SK-N-SH (cell line): Measurements from ENCODE around the gene DNAJB12. TPM values are rescaled to one million over a fixed set of nuclear protein-coding genes. Genes with fewer than 3 reads are reported as not detected.

ENCODE experiments used
- CTCF ChIA-PET: fragments of 300-600, 350-600 bp; formaldehyde crosslinking; extraction: SDS; loops from one replicate; lab custom pipeline; 2021; lab: Yijun Ruan, JAX
- POLR2A ChIA-PET: fragments of 350-600 bp; sonication (Branson Sonifier 250); formaldehyde crosslinking; extraction: SDS; loops from one replicate; lab custom pipeline; 2020; ENCODE audit warnings: antibody characterized with exemption, inconsistent platforms; lab: Yijun Ruan, JAX
- DNase-seq: peaks from one replicate; pipeline ENCODE4 v3.0.0; 2012
- H2AFZ ChIP-seq: fragments of 200-600 bp; sonication (generic); 2 replicates; pipeline ENCODE4 v1.8.1; 2016; ENCODE audit warnings: antibody characterized with exemption, mild to moderate bottlenecking, low read depth
- H3F3A ChIP-seq: fragments of 200-600 bp; sonication (generic); replicated peaks from 2 replicates; pipeline ENCODE3; 2016; ENCODE audit warnings: antibody characterized with exemption, mild to moderate bottlenecking; ENCODE audit not compliant: insufficient read depth
- H3K27ac ChIP-seq, 2 experiments: fragments of 200-500 bp in 1 of 2; fragments of 200-600 bp in 1 of 2; sonication (Bioruptor generic) in 1 of 2; sonication (generic), shearing (Covaris generic) in 1 of 2; 2 replicates each; pipeline versions ENCODE4 v1.5.1 to v1.6.1; 2014 to 2016; ENCODE audit warnings: low read depth in 2 of 2, inconsistent platforms in 1 of 2, low read length in 1 of 2, mild to moderate bottlenecking in 1 of 2, mixed read lengths in 1 of 2
- H3K27me3 ChIP-seq: fragments of 200-600 bp; sonication (generic), shearing (Covaris generic); 2 replicates; pipeline ENCODE4 v1.6.1; 2016; ENCODE audit warnings: mixed run types; ENCODE audit not compliant: insufficient read depth
- H3K36me3 ChIP-seq, 2 experiments: fragments of 200-500 bp in 1 of 2; fragments of 200-600 bp in 1 of 2; sonication (Bioruptor generic) in 1 of 2; sonication (generic) in 1 of 2; replicated peaks in 1 of 2; 2 replicates each; pipeline versions ENCODE3 to v1.5.1; 2014 to 2016; ENCODE audit warnings: low read length in 1 of 2, mild to moderate bottlenecking in 1 of 2; ENCODE audit not compliant: insufficient read depth in 2 of 2, control insufficient read depth in 1 of 2
- H3K4me1 ChIP-seq, 2 experiments: fragments of 200-500 bp in 1 of 2; fragments of 200-600 bp in 1 of 2; sonication (Bioruptor generic) in 1 of 2; sonication (generic), shearing (Covaris generic) in 1 of 2; 2 replicates each; pipeline versions ENCODE4 v1.5.1 to v1.6.1; 2014 to 2016; ENCODE audit warnings: low read depth in 1 of 2, low read length in 1 of 2, mixed run types in 1 of 2; ENCODE audit not compliant: insufficient read depth in 2 of 2, control insufficient read depth in 1 of 2
- H3K4me2 ChIP-seq: fragments of 200-600 bp; sonication (generic), shearing (Covaris generic); 2 replicates; pipeline ENCODE4 v1.6.1; 2017; ENCODE audit warnings: mixed run types
- H3K4me3 ChIP-seq, 2 experiments: fragments of 200-500 bp in 1 of 2; fragments of 200-600 bp in 1 of 2; sonication (Bioruptor generic) in 1 of 2; sonication (generic), shearing (Covaris generic) in 1 of 2; 2 replicates each; pipeline versions ENCODE4 v1.5.1 to v1.8.1; 2014 to 2016; ENCODE audit warnings: low read depth in 2 of 2, inconsistent platforms in 1 of 2, low read length in 1 of 2, mild to moderate bottlenecking in 1 of 2, mixed read lengths in 1 of 2, moderate library complexity in 1 of 2
- H3K79me2 ChIP-seq: fragments of 200-600 bp; sonication (generic); 2 replicates; pipeline ENCODE4 v1.8.1; 2017; ENCODE audit warnings: mild to moderate bottlenecking; ENCODE audit not compliant: insufficient read depth
- H3K9ac ChIP-seq: fragments of 200-600 bp; sonication (generic); 2 replicates; pipeline ENCODE4 v1.6.1; 2017; ENCODE audit warnings: mixed run types
- H3K9me2 ChIP-seq: fragments of 200-600 bp; sonication (generic); 2 replicates; pipeline ENCODE4 v1.6.1; 2017; ENCODE audit warnings: mixed run types
- H3K9me3 ChIP-seq: fragments of 200-600 bp; sonication (generic); 2 replicates; pipeline ENCODE4 v1.6.1; 2017; ENCODE audit warnings: mixed run types, mild to moderate bottlenecking, moderate library complexity
- H4K20me1 ChIP-seq: fragments of 200-600 bp; sonication (generic); 2 replicates; pipeline ENCODE4 v1.6.1; 2017; ENCODE audit warnings: mild to moderate bottlenecking, mixed run types; ENCODE audit not compliant: insufficient read depth
- CHD2 ChIP-seq: fragments of 150-350 bp; IDR thresholded peaks from 2 replicates; pipeline ENCODE4 v1.6.1; 2018; ENCODE audit warnings: low read length; ENCODE audit not compliant: partially characterized antibody
- ELF1 ChIP-seq: IDR thresholded peaks from 2 replicates; pipeline ENCODE4 v1.4.0; 2012
- GABPA ChIP-seq: IDR thresholded peaks from 2 replicates; pipeline ENCODE4 v1.4.0; 2012; ENCODE audit warnings: low read depth, mild to moderate bottlenecking
- GATA2 ChIP-seq: sonication (generic); formaldehyde crosslinking; IDR thresholded peaks from 2 replicates; pipeline ENCODE4 v1.5.0; 2020; ENCODE audit warnings: mild to moderate bottlenecking, missing genetic modification reagents
- JUND ChIP-seq: IDR thresholded peaks from 2 replicates; pipeline ENCODE4 v1.4.0; 2012
- MXI1 ChIP-seq: IDR thresholded peaks from 2 replicates; pipeline ENCODE4 v1.6.1; 2012; ENCODE audit warnings: mild to moderate bottlenecking, low read depth, low read length, improper control_type of control experiment
- NFIC ChIP-seq: IDR thresholded peaks from 2 replicates; pipeline ENCODE4 v1.4.0; 2012; ENCODE audit warnings: borderline replicate concordance
- RAD21 ChIP-seq: IDR thresholded peaks from 2 replicates; pipeline ENCODE4 v1.6.1; 2012; ENCODE audit warnings: mild to moderate bottlenecking, low read length
- SMC3 ChIP-seq: IDR thresholded peaks from 2 replicates; pipeline ENCODE4 v1.6.1; 2012; ENCODE audit warnings: low read depth, low read length, improper control_type of control experiment
- TAF1 ChIP-seq: IDR thresholded peaks from 2 replicates; pipeline ENCODE4 v1.6.1; 2012; ENCODE audit warnings: low read depth, mild to moderate bottlenecking, low read length, moderate library complexity, borderline replicate concordance
- YY1 ChIP-seq: IDR thresholded peaks from 2 replicates; pipeline ENCODE4 v1.4.0; 2012; ENCODE audit warnings: low read depth, mild to moderate bottlenecking
- WGBS: methylation state at CpG from one replicate; pipeline ENCODE4 v1.1.6; 2017; ENCODE audit warnings: low lambda C conversion rate; 5-methylcytosine and 5-hydroxymethylcytosine counted together
- polyA plus RNA-seq, 3 experiments: library from polyadenylated mRNA; depleted of rRNA; stranded (reverse); fragments of >200 nt; gene quantifications; 2 replicates each; pipeline ENCODE4 v1.2.3, GENCODE V29; 2012
- TF ChIP-seq, protein P1 (sequence below): IDR thresholded peaks from 2 replicates; pipeline ENCODE4; 2012
- TF ChIP-seq, protein P2 (sequence below): IDR thresholded peaks from 2 replicates; pipeline ENCODE4 v1.4.0; 2012; ENCODE audit warnings: low read depth
- TF ChIP-seq, protein P3 (sequence below): IDR thresholded peaks from 2 replicates; pipeline ENCODE4 v1.6.1; 2012; ENCODE audit warnings: mild to moderate bottlenecking, low read depth, low read length, moderate library complexity
- TF ChIP-seq, protein P4 (sequence below): fragments of 200-600 bp; sonication (generic); IDR thresholded peaks from 2 replicates; pipeline ENCODE4 v1.6.1; 2017; ENCODE audit warnings: antibody characterized with exemption, mild to moderate bottlenecking, moderate library complexity

DNAJB12 gene
- polyA plus RNA-seq, 1 of the 3 experiments (the other 2 are of a cell fraction): 25.8 TPM

DNA sequence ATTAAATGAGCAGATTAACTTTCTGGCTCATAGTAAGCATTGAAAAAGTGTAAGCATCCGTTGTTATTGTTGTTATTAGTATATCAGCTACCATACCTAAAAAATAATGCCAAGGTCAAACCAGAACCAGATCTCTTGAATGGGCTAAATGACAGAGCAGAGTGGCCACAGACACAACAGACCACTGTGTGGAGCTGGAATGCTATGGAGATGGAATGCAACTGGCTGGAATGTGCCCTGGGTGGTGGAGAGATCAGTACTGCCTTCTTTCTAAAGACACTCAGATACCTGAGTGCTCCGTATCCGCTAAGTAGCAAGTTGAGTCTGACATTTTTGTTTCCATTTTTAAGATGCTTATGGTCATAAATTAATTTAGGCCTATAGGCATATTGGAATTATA lies 20.5 kb upstream of the DNAJB12 start:
- H2AFZ ChIP-seq: no peak overlapping the region
- H3K9me2 ChIP-seq: no peaks in the 10 kb centered on the region
- H3K79me2 ChIP-seq: no peaks in the 10 kb centered on the region
- H4K20me1 ChIP-seq: no peaks in the 10 kb centered on the region
- H3K9me3 ChIP-seq: no peaks in the 10 kb centered on the region
- ChIA-PET POLR2A (interaction anchor here (0.6 kb wide), 1 partner anchor 160 kb away, joined by 3 read pairs; no protein-coding TSS in a partner anchor), CTCF (interaction anchor here (0.5 to 1.7 kb wide), 6 partner anchors 9 to 1613 kb away, joined by 3 to 5 read pairs (median 4); no protein-coding TSS in a partner anchor)
- H3F3A ChIP-seq: no peaks in the 10 kb centered on the region
- WGBS: 97% methylated on average over 3 of the region's 3 CpGs
- no peak overlapping the region for H3K4me3 ChIP-seq
- H3K27me3 ChIP-seq: no peaks in the 10 kb centered on the region
- no peak overlapping the region for H3K9ac ChIP-seq
- H3K36me3 ChIP-seq: no peaks in the 10 kb centered on the region
- no peak for DNase-seq
- no peaks in the 10 kb centered on the region for H3K4me1 ChIP-seq
- no peak overlapping the region for H3K27ac ChIP-seq
- no peak overlapping the region for H3K4me2 ChIP-seq
- TF ChIP-seq SMC3 (peak; percentile 30; the same call in 1 of the 2 replicates), RAD21 (peak; percentile 38; the same call in 1 of the 2 replicates), GATA2 (no peak)

DNA sequence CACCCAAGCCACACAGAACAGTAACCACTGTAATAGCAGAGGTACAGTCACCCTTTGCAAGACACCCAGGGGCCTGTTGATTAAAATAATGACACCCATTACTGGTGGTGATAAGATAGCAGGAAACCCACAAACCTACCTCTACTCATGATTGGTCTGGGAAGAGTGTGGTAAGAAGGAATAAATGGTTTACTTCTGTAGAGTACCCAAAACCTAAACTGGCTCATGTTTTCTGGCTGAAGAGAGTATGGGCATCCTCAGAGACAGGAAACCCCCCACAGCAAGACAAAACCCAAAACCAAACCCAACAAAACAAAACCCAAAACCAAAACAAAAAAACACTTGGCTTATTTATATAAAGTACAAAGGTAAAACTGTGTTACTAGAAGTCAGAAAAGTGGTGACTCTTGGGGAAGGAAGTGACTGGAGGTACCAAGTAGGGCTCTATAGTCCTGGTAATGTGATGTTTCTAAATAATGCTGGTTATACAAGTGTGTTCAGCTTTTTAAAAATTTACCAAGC lies 15.5 kb upstream of the DNAJB12 start:
- POLR2A ChIA-PET: no interaction called here
- no peak for DNase-seq
- no peaks in the 10 kb centered on the region for H3K27me3 ChIP-seq
- no peak for TF ChIP-seq JUND
- no peak for TF ChIP-seq YY1
- TF ChIP-seq, protein P1, sequence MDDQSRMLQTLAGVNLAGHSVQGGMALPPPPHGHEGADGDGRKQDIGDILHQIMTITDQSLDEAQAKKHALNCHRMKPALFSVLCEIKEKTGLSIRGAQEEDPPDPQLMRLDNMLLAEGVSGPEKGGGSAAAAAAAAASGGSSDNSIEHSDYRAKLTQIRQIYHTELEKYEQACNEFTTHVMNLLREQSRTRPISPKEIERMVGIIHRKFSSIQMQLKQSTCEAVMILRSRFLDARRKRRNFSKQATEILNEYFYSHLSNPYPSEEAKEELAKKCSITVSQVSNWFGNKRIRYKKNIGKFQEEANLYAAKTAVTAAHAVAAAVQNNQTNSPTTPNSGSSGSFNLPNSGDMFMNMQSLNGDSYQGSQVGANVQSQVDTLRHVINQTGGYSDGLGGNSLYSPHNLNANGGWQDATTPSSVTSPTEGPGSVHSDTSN: no peak
- TF ChIP-seq GABPA: no peak
- TF ChIP-seq MXI1: no peak
- no peak for TF ChIP-seq ELF1
- no peaks in the 10 kb centered on the region for H3K9me3 ChIP-seq
- H4K20me1 ChIP-seq: no peaks in the 10 kb centered on the region
- no peak overlapping the region for H3K4me3 ChIP-seq
- H3K4me2 ChIP-seq: no peak overlapping the region
- no peak overlapping the region for H3K9ac ChIP-seq
- no peaks in the 10 kb centered on the region for H3F3A ChIP-seq
- H3K27ac ChIP-seq: no peak overlapping the region
- H3K79me2 ChIP-seq: no peaks in the 10 kb centered on the region
- no peaks in the 10 kb centered on the region for H3K4me1 ChIP-seq
- no peaks in the 10 kb centered on the region for H3K9me2 ChIP-seq
- H2AFZ ChIP-seq: no peak overlapping the region
- H3K36me3 ChIP-seq: no peaks in the 10 kb centered on the region
- CTCF ChIA-PET: interaction anchor here (1.0 kb wide), 1 partner anchor 464 kb away, joined by 3 read pairs; no protein-coding TSS in a partner anchor

DNA sequence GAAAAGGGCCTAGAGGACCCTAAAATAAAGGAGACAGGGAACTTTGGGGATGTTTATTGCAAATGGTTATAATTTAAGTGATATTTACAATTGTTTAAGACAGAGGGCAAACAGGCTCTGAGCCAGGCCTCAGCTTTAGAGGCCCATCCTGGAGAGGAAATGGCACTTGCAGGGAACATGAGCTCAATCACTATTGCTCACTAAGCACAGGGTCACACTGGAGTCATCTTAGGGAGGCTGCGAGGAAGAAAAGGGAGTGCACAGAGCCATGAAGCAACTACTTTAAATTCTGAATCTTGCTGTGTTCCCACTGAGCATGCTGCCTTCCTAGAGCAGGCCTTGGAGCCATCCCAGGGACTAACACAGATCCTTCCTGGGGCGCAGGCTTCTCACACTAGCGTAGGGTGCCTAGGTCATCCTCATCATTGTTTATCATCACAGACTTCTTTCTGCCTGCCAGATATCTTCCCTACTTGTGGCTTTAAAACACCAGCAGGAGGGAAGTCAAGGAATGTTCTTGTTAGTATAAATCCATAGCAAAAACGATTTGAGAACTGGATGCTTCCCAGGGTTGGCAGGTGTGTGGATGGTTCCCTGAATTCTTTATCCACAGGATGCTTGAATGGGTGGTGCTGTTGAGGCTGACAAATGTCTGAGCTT lies 12.7 kb upstream of the DNAJB12 start:
- Histone ChIP-seq H3K4me2 (no peak overlapping the region), H3K4me1 (peaks cover 2 to 12% of the 10 kb centered on the region in 2 experiments; a peak in 1 of 4 replicates), H3K27ac (no peak overlapping the region), H3K27me3 (no peaks in the 10 kb centered on the region), H3K9me3 (no peaks in the 10 kb centered on the region), H3K4me3 (no peak overlapping the region), H3F3A (peaks cover 5% of the 10 kb centered on the region), H4K20me1 (no peaks in the 10 kb centered on the region), H3K36me3 (no peaks in the 10 kb centered on the region), H3K9ac (no peak overlapping the region), H3K79me2 (no peaks in the 10 kb centered on the region), H3K9me2 (no peaks in the 10 kb centered on the region), H2AFZ (no peak overlapping the region)
- CTCF ChIA-PET: interaction anchor here (0.9 to 4.6 kb wide), 2 partner anchors 467 to 693 kb away, joined by 3 to 90 read pairs; no protein-coding TSS in a partner anchor
- WGBS: 93% methylated on average over 4 of the region's 4 CpGs
- POLR2A ChIA-PET: no interaction called here
- no peak for DNase-seq
- TF ChIP-seq SMC3 (no peak), GABPA (no peak), CHD2 (no peak), ELF1 (no peak), TAF1 (no peak), NFIC (no peak), JUND (no peak)
- TF ChIP-seq, protein P2, sequence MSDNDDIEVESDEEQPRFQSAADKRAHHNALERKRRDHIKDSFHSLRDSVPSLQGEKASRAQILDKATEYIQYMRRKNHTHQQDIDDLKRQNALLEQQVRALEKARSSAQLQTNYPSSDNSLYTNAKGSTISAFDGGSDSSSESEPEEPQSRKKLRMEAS: no peak
- TF ChIP-seq, protein P3, sequence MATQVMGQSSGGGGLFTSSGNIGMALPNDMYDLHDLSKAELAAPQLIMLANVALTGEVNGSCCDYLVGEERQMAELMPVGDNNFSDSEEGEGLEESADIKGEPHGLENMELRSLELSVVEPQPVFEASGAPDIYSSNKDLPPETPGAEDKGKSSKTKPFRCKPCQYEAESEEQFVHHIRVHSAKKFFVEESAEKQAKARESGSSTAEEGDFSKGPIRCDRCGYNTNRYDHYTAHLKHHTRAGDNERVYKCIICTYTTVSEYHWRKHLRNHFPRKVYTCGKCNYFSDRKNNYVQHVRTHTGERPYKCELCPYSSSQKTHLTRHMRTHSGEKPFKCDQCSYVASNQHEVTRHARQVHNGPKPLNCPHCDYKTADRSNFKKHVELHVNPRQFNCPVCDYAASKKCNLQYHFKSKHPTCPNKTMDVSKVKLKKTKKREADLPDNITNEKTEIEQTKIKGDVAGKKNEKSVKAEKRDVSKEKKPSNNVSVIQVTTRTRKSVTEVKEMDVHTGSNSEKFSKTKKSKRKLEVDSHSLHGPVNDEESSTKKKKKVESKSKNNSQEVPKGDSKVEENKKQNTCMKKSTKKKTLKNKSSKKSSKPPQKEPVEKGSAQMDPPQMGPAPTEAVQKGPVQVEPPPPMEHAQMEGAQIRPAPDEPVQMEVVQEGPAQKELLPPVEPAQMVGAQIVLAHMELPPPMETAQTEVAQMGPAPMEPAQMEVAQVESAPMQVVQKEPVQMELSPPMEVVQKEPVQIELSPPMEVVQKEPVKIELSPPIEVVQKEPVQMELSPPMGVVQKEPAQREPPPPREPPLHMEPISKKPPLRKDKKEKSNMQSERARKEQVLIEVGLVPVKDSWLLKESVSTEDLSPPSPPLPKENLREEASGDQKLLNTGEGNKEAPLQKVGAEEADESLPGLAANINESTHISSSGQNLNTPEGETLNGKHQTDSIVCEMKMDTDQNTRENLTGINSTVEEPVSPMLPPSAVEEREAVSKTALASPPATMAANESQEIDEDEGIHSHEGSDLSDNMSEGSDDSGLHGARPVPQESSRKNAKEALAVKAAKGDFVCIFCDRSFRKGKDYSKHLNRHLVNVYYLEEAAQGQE: no peak
- TF ChIP-seq, protein P4, sequence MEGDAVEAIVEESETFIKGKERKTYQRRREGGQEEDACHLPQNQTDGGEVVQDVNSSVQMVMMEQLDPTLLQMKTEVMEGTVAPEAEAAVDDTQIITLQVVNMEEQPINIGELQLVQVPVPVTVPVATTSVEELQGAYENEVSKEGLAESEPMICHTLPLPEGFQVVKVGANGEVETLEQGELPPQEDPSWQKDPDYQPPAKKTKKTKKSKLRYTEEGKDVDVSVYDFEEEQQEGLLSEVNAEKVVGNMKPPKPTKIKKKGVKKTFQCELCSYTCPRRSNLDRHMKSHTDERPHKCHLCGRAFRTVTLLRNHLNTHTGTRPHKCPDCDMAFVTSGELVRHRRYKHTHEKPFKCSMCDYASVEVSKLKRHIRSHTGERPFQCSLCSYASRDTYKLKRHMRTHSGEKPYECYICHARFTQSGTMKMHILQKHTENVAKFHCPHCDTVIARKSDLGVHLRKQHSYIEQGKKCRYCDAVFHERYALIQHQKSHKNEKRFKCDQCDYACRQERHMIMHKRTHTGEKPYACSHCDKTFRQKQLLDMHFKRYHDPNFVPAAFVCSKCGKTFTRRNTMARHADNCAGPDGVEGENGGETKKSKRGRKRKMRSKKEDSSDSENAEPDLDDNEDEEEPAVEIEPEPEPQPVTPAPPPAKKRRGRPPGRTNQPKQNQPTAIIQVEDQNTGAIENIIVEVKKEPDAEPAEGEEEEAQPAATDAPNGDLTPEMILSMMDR: no peak
